HG02610 (cell line): ENCODE data around the gene SAMD9.
"Not testable (repeated sequence)": the region's sequence is repeated elsewhere in the genome, so short reads cannot be mapped to it uniquely, and the experiment has no call there.

Source experiments
- ATAC-seq: cut with Tn5 transposase; IDR thresholded peaks from one replicate; pipeline ENCODE4 v1.9.1; 2021; ENCODE audit warnings: mild to moderate bottlenecking, moderate library complexity; ENCODE audit not compliant: unreplicated experiment

The SAMD9 gene

GRCh38 chr7:93120592-93121549 is 3.1 kb upstream of the SAMD9 start:
- no peak for ATAC-seq

DNA sequence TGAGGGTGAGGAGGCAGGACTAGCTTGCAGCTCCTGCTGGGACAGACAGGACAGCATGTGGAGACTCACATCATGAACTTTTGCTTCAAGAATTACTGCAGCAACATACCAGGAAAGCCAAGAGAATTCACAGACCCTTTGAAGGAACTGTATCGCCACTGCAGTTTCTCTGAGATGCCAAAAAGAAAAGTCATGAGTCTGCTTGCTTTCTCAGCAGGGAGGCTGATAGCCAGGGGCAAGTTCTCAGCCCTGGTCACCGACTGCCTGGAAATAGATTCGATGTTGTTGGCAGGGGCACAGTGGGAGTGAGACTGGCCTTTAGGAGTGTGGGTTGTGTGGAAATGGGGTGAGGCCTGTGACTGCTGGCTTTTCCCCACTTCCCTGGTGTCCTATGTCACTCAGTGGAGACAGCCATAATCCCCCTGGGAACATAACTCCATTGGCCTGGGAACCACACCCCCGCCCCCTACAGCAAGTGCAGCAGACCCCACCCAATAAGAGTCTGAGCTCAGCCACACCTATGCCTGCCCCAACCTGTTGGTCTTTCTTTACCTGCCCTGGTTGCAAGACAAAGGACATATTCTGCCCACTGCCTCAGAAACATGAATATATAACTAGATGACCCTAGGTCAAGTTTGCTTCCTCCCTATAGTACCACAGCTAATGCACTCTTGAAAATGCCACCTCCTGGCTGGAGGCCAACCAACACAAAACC is 1.6 kb upstream of the SAMD9 start:
- no peak for ATAC-seq

GRCh38 chr7:93117327-93117726 is 452 bp downstream of the SAMD9 start:
- no peak for ATAC-seq

DNA sequence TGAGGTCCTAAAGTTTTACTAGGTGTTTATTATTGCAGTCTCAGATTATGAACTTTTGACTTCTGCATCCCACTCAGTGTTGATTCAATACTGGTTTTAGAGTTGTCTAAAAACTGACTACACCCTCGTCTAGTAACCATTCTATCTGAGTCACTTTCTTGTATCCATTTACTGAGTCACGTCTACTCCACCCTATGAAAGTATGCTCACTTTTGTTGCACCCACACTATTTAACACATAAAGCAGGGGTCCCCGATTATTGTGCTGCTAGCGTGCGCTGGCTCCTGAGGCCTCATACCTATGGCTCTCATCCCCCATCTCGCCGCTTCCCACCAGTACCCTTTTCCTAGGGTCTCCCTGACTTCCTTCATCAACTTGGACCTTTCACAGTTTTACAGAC is 2.0 kb downstream of the SAMD9 start:
- ATAC-seq, result no peak

GRCh38 chr7:93108003-93108402 is 9.8 kb downstream of the SAMD9 start:
- ATAC-seq, result no peak

- no peak for ATAC-seq
Observed at GRCh38 chr7:93097388-93097787, 20.4 kb downstream of the SAMD9 start.

- ATAC-seq, result no peak
Observed at GRCh38 chr7:93092757-93093370, 24.9 kb downstream of the SAMD9 start.

GRCh38 chr7:93073357-93073756 is 44.4 kb downstream of the SAMD9 start:
- not testable (repeated sequence) for ATAC-seq

DNA sequence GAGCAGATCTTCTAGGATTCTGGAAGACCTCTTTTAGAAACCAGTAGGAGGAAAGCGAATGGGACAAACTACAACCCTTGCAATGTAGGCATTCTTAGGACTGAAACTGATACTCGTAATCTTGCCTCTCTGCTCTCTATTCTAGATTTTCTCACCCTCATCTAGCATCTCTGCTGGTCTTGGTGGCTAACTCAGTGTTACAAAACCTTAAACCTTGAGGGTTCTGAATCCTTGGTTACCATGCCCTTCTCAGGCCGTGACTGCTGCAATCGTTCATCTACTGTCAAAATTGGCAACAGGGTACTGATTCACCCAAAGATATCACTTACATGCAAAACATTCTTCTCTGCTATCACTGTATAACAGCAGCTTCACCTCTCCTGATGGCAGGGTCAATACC is 55.2 kb downstream of the SAMD9 start:
- ATAC-seq, result no peak

DNA sequence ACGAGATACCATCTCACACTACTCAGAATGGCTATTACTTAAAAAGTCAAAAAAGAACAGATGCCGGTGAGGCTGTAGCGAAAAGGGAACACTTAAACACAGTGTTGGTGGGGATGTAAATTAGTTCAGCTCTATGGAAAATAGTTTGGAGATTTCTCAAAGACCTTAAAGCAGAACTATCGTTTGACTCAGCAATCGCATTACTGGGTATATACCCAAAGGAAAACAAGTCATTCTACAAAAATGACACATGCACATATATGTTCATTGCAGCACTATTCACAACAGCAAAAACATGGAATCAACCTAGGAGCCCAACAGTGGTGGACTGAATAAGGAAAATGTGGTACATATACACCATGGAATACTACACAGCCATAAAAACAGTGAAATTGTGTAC is 56.9 kb downstream of the SAMD9 start:
- no peak for ATAC-seq

DNA sequence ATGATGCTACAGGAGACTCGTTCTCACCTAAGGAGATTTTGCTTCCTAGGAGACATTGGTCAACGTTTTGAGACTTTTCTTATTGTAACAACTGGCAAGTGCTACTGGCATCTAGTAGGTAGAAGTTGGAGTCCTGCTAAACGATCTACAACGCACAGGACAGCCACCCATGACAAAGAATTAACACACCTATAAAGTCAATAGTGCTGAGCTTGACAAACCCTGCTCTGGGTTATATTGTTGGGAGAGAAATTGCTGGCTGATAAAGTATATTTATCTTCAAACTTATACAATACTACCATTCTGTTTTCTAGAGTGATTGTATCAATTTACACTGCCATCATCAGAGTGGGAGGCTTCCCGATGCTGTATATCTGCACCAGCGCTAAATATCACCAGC is 57.8 kb downstream of the SAMD9 start:
- ATAC-seq, result no peak

DNA sequence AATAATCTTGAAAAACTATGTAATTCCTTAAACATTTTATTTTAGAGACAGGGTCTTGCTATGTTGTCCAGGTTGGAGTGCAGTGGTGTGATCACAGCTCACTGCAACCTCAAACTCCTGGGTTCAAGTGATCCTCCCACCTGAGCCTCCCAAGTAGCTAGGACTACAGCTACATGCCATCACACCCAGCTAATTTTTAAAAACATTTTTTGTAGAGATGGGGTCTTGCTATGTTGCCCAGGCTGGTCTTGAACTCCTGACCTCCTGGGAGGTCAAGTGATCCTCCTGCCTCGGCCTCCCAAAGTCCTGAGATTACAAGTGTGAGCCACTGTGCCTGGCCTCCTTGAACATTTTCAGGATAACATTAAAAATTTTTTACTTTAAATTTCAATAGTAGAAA is 61.2 kb downstream of the SAMD9 start:
- ATAC-seq, result not testable (repeated sequence)

GRCh38 chr7:93055543-93056107 is 62.2 kb downstream of the SAMD9 start:
- peak; percentile 44 for ATAC-seq

GRCh38 chr7:93054975-93055374 is 62.8 kb downstream of the SAMD9 start:
- ATAC-seq, result no peak

DNA sequence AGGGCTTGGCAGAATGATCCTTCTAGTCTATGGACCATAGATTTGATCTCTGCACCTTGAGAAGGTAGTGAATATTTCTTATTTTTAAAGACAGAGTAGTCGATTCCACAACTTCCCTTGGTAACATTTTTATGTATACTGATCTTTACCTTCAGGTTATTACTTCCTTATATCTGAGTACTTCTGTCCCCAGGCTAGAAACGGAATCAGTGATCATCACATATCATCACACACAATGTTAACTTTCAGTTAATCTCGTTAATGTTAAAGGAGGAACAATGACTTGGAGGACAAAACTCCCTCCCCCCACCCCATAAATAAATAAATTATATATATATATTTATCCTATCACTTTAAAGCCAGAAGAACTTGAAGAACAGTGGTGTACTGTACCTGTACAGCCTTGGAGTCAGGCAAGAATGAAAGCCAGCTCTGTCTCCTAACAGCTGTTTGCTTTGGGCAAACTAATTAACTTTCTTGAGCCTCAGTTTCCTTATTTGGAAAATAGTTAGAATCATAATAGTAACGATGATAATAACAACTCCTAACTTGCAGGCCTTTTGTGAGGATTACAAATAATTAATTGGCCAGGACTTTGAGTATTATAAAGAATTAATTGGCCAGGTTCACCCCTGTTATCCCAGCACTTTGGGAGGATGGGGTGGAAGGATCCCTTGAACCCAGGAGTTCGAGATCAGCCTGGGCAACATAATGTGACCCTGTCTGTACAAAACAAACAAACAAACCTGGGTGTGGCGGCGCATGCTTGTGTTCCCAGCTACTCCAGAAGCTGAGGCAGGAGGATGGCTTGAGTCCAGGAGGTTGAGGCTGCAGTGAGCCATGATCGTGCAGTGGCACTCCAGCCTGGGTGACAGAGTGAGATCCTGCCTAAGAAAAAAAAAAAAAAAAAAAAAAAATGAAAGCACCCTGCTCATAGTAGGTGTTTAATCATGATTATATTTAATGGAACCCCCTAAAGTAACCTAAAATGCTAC is 63.5 kb downstream of the SAMD9 start:
- no peak for ATAC-seq

DNA sequence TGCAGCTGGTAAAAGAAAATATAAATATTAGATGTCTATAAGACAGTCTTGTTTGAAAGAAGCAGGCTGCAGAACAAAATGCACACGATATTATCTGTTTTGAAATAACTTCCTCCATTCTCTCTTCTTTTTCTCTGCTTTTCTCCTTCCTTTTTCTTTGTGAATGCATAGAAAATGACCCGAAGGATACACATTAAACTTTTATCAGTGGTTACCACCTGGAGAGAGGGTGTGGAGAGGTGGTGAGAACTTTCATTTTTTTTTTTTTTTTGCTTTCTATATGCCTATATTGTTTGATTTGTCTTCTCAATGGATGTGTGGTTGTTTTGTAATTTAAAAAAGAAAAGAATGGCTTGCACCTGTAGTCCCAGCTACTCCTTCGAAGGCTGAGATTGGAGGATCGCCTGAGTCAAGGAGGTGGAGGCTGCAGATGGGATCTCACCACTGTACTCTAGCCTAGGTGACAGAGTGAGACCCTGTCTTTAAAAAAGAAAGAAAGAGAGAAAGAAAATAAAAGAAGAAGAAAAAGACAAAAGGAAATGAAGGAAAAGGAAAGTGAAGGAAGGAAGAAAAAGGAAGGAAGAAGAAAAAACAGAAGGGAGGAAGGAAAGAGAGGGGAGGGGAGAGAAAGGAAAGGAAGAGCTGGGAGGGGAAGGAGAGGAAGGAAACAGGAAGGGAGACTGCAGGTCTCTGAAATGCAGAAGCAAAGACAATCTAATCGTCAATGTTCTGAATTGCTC is 64.4 kb downstream of the SAMD9 start:
- ATAC-seq, result no peak

DNA sequence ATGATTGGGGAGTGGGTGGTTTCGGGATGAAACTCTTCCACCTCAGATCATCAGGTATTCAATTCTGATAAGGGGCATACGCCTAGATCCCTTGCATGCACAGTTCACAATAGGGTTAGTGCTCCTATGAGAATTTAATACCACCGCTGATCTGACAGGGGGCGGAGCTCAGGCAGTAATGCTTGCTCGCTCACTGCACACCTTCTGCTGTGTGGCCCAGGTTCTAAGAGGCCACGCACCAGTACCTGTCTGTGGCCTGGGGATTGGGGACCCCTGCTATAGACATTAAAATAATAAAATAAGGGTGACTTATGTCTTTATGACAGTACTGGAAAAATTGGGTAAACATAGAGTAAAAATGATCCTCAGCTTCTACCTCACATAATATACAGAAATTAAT is 66.1 kb downstream of the SAMD9 start:
- no peak for ATAC-seq
